ENCODE measurements around the gene TESK1.
A peak's percentile ranks its signal among the peaks of the same experiment; 100 is the strongest.

DNA sequence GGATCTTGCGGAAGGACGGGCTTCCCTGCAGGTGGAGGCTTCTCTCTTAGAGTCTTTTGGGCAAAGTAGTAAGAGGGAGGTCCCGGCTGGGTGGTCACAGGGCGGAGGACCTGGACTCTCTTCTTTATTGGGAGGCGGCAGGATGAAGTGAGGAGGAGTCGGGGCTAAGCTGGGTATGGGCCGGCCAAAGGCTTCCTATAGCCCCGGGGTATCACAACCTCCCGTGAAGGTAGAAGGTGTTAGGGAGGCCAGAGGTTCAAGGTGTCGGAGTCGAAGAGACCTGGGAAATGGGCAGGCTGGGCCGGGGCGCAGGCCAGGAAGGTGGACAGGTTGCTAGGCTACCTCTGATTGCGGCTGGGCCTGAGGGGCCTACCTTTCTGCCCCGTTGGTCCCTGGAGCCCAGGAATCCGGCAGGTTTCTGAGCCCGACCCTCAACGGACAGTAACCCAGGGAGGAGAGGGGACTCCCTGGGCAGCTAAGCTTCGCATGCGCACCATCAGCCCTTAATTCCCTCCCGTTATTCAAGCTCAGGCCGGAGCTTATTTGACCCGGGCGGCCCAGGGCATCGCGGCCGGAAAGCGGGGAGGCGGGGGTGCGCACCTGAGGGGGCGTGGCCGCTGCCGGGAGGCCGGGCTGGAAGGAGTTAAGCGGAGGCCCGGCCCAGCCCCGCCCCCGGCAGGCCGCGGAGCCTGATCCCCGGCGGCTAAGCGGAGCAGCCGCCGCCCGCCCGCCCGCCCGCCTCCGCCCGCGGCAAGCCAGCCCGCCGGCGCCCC, at the start of gene TESK1:
- TF ChIP-seq, protein P1, sequence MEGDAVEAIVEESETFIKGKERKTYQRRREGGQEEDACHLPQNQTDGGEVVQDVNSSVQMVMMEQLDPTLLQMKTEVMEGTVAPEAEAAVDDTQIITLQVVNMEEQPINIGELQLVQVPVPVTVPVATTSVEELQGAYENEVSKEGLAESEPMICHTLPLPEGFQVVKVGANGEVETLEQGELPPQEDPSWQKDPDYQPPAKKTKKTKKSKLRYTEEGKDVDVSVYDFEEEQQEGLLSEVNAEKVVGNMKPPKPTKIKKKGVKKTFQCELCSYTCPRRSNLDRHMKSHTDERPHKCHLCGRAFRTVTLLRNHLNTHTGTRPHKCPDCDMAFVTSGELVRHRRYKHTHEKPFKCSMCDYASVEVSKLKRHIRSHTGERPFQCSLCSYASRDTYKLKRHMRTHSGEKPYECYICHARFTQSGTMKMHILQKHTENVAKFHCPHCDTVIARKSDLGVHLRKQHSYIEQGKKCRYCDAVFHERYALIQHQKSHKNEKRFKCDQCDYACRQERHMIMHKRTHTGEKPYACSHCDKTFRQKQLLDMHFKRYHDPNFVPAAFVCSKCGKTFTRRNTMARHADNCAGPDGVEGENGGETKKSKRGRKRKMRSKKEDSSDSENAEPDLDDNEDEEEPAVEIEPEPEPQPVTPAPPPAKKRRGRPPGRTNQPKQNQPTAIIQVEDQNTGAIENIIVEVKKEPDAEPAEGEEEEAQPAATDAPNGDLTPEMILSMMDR (IDR thresholded peaks at IDR 0.05), result no peak
- peak in 1 of 2 donors; percentile 46 for TF ChIP-seq POLR2AphosphoS5 (IDR thresholded peaks at IDR 0.05)
- TF ChIP-seq POLR2A (IDR thresholded peaks at IDR 0.05), result no peak
- no peak for TF ChIP-seq EP300 (IDR thresholded peaks at IDR 0.05)

All from upper lobe of left lung (tissue), 4 donors.